ENCODE data around the gene C1QTNF1.
"Not testable (repeated sequence)": the region's sequence is repeated elsewhere in the genome, so short reads cannot be mapped to it uniquely, and the experiment has no call there.

C1QTNF1 gene

GRCh38 chr17:79022507-79022991, 1.4 kb upstream of the C1QTNF1 start:
- in situ Hi-C loops (cut with MboI; ENCODE audit: low sequenced_read_pairs) = no loop called here

DNA sequence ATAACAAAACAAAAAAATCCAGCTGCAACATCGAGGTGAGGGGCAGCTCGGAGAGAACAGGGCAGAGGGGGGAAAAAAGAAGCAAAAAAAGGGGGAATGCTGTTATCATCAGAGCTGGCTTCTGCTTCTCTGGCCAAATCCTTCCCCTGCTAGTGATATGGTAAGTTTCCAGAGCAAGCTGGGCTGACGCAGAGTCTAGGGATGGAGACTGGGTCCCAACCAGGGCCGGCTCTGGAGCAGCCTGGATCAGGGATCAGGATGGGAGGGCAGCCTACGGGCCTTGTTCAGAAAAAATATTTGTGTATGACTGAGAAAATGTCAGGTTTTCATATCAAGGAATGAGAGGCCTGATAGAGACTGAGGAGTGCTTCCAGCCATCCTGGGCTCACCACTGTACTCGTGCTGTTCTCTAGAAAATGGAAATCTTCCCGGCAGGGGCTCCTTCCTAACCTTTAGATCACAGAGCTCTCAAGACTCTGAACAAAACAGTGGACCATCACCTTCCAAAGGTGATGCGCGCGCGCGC, 726 bp upstream of the C1QTNF1 start:
- in situ Hi-C loops (cut with MboI; ENCODE audit: low sequenced_read_pairs) = no loop called here

DNA sequence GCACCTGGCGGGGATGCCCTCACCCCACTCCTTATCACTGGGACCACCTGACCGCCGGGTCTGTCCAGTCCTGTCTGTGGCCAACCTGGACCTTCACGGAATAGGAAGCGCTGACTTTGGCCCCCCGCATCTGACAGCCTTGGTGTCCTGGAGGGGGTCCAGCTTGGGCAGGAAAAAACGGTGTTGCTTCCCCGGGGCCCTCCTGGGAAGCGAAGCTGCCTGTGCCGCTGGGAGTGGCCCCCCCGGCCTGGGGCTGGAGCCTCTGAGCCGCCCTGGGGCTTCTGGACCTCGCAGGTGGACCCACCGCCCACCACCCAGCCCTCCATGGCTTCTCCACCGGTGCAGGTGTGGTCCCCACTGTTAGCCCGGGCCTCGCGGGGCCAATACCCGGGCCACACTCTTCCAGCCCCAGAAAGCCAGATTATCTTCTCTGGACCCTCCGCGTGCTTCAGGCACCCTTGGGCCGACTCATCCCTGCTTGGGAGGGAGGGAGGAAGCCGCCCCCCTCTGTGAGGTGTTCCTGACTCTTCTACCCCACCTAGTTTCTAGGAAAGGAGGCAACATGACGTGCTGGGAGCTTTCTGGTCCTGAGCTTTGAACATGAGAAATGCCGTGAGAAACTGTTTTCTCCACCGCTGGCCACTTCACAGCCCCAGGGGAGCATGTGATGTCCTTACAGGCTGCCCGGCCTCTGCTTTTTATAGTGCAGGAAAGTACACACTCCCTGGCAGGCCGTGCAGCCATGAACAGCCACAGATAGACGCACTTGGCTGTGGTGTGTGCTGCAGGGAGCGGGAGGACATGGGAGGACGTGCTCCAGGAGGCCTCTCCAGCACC, 1.1 kb downstream of the C1QTNF1 start:
- in situ Hi-C loops (cut with MboI; ENCODE audit: low sequenced_read_pairs) = no loop called here

DNA sequence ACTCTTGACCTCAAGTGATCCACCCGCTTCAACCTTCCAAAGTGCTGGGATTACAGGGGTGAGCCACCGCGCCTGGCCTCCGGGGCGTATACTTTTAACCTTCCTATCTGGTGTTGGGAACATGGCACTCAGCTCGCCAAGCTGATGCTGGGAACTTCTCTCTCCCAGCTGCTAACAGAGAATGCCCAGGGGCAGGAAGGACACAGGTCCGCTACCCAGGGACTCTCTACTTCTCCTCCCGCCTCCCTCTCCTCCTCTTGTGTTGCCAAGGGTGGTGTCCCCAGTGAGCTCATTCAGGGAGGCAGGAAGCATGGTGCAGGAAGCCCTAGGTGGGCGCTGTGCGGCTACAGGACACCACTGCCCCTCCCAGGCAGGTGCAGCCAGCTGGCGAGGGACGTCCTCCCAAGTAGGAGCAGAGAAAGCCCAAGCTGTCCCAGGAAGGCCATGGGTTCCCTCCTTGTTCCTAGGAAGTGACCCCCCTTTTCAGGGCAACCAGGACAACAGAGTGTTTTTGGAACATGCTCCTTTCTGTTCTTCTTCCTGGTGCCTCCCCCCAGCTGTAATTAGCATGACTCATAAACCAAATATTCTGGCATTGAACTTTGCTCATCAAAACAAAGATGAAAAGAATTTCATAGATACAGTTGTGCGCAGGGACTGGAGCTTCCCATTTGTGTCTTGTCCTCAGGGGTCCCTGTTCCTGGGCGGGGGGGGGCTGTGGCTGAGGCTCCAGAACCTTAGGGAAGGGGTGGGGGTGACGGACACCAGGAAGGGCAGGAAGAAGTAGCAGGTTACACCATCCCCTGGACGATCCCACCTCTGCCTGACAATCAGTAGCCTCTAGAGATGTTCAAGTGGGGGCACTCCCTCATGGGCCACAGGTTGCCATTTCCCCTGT, 2.7 kb downstream of the C1QTNF1 start:
- in situ Hi-C loops (cut with MboI; ENCODE audit: low sequenced_read_pairs) = no loop called here

DNA sequence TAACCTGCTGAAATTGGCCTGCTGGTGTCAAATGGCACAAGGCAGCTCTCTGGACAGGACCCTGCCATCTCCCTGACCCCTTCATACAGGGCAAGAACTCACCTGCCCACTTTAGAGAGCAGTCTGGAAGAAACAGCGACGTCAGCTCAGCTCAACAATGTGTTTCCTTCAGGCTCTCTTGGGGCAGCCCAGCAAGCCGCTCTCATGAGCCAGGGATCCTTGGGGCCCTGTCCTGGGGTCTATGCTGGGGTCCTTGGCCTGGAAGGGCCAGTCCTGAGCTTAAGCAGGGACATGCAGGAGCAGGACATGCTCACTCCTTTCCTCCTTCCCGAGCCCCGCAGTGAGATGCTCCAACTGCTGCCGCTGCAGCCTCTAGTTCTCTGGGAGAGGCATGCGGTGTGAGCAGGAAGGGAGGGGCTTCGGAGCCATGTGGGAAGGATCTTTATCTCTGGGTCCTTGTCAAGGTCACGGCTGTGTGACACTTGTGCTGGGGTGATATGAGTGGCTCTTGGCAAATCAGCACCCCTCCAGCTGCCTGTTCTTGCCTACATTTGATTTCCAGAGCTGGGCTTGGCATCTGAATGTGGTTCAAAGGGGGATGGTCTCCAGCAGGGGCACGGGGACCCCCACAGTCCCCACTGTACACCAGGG, 3.4 kb downstream of the C1QTNF1 start:
- in situ Hi-C loops (cut with MboI; ENCODE audit: low sequenced_read_pairs) = no loop called here

DNA sequence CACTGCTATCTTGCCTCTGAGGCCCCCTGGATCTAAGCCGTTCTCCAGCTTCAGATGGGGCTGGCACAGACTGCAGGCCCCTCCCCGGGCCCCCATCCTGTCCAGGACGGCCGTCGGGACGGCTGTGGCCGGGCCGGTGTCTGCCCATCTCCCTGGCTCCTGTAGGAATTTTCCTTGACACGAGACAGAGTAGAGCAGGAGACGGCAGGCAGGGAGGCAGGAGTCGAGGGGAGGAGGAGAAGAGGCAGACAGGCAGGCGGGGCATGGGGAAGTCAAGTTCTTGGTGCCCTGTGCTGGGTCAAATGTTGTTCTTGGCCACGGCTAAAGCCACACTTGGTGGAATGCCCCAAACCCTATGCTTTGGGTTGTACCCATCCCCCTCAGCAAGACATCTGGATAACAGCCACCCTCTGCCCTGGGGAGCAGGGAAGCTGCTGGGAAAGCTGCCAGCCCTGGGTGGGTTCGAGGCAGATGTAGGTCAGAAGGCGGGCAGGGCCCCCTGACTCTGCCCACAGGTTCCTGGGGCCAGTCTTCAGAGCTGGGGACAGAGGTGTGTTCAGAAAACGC, 4.0 kb downstream of the C1QTNF1 start:
- in situ Hi-C loops (cut with MboI; ENCODE audit: low sequenced_read_pairs) = no loop called here

GRCh38 chr17:79028496-79029326, 4.7 kb downstream of the C1QTNF1 start:
- in situ Hi-C loops (cut with MboI; ENCODE audit: low sequenced_read_pairs) = no loop called here

DNA sequence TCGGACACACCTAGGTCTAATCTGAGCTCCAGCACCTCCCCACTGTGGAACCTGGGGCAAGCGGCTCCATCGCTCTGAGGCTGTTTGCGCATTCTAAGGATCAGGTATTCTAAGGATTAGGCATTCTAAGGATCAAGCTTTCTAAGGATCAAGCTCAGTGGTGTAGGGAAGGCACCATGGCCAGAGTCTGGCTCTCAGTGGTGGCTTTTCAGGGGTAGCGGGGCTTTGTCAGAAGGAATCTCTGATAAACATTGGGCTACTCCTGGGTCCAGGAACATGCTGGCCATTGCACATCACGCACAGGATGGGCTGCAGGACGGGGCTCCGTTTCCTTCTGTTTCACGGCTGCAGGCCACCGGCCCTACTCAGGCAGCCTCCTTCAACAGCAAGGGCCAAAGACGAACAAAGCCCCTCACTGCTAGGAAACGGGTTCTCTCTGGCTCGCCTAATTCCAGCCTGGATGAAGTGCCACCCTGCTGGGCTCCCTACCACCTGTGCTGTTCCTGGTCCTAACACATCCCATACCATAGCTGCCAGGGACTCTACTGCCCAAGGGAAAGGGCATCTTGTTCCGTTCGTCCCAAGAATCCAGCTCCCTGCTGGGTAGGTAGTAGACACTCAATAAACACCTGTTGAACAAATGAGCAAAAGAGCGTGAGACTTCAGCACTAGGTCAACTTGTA, 5.5 kb downstream of the C1QTNF1 start:
- in situ Hi-C loops (cut with MboI; ENCODE audit: low sequenced_read_pairs) = no loop called here

GRCh38 chr17:79030636-79031035, 6.7 kb downstream of the C1QTNF1 start:
- in situ Hi-C loops (cut with MboI; ENCODE audit: low sequenced_read_pairs) = not testable (repeated sequence)

- in situ Hi-C loops (cut with MboI; ENCODE audit: low sequenced_read_pairs) = no loop called here
Observed at GRCh38 chr17:79031996-79032875, 8.3 kb downstream of the C1QTNF1 start.

GRCh38 chr17:79033046-79033616, 9.2 kb downstream of the C1QTNF1 start:
- in situ Hi-C loops (cut with MboI; ENCODE audit: low sequenced_read_pairs) = no loop called here

GRCh38 chr17:79033741-79034501, 10.0 kb downstream of the C1QTNF1 start:
- in situ Hi-C loops (cut with MboI; ENCODE audit: low sequenced_read_pairs) = no loop called here

DNA sequence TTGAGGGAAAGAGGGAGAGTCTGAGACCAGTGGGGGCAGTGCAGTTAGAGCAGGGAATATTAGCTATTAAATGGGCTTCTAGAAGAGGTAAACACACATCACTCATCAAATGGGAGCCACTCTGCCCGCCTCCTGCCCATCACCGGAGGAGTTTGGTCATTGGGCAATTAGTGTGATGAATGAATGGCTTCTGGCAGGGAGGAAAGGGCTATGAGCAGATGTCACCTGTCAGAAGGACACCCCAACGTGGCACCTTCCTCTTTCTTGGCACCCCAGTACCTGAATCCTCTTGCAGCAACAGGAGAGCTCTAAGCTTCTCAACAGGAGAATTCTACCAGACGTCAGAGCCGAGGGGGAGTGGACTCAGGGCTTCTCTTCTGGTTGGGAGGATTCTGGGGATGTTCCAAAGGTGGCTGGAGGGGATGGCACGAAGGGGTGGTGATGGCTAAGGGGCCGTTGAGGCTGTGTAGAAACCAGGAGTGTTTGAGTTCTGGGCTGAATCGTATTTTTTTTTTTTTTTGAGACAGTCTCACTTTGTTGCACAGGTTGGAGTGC, 11.0 kb downstream of the C1QTNF1 start:
- in situ Hi-C loops (cut with MboI; ENCODE audit: low sequenced_read_pairs) = no loop called here

DNA sequence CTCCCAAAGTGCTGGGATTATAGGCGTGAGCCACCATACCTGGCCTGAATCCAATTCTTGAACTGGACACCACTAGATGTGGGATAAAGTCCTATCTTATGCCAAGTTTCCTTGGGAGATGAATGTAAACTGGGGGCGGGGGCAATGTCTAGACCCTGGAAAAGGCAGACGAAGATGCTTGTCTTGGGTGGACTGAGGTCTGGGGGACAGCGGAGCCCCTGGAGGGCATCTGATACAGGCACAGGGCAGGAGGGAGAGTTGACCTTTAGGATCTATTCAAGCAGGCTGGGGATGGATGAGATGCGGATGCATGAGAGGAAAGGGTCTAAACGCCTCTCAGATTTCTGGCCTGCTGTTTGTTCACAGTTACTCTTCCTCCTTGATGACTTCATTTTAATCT, 11.7 kb downstream of the C1QTNF1 start:
- in situ Hi-C loops (cut with MboI; ENCODE audit: low sequenced_read_pairs) = no loop called here

- in situ Hi-C loops (cut with MboI; ENCODE audit: low sequenced_read_pairs) = no loop called here
Observed at GRCh38 chr17:79036181-79036580, 12.2 kb downstream of the C1QTNF1 start.

- in situ Hi-C loops (cut with MboI; ENCODE audit: low sequenced_read_pairs) = no loop called here
Observed at GRCh38 chr17:79036596-79036995, 12.6 kb downstream of the C1QTNF1 start.

Measured in hTERT RPE-1 (cell line).